ENCODE data around the gene PDGFRB. TPM values are rescaled to one million over a fixed set of nuclear protein-coding genes. Genes with fewer than 3 reads are reported as not detected.

PDGFRB gene
- total RNA-seq, 2 experiments from 2014 or later: 0.23 to 3.0 TPM

- H2AFZ ChIP-seq (ENCODE audit: low read length): 0 out of 2 replicates have a peak overlapping the region, but pooled peaks have one; percentile 6
- no TSS peak for BruUV-seq (replicated peaks)
- H3K4me2 ChIP-seq (ENCODE audit: low read length): peak overlapping the region; percentile 6; the same call in 1 of the 2 replicates
- H3K36me3 ChIP-seq (ENCODE audit: insufficient read depth, low read length): no peaks in the 10 kb centered on the region
- no peaks in the 10 kb centered on the region for H3K9me3 ChIP-seq (ENCODE audit: low read length)
- TF ChIP-seq EZH2phosphoT487 (IDR thresholded peaks at IDR 0.05; ENCODE audit: borderline replicate concordance, low read depth, low read length) (no peak), CTCF (conservative IDR thresholded peaks at IDR 0.05; ENCODE audit: low read length) (no peak)
- no peaks in the 10 kb centered on the region for H4K20me1 ChIP-seq (ENCODE audit: insufficient read depth, low read length)
- peak; percentile 38 for DNase-seq (ENCODE audit: low spot score)
- H3K4me1 ChIP-seq (ENCODE audit: insufficient read depth, low read length, poor library complexity, severe bottlenecking): peaks cover 14% of the 10 kb centered on the region
- H3K9me2 ChIP-seq (ENCODE audit: insufficient read depth, low read length): no peaks in the 10 kb centered on the region
- H3K79me2 ChIP-seq (ENCODE audit: insufficient read depth, low read depth, low read length): no peaks in the 10 kb centered on the region
- intact Hi-C loops (cut with micrococcal nuclease; ENCODE audit: unreplicated experiment): no loop called here
- ChIA-PET CTCF (ENCODE audit: unreplicated experiment) (interaction anchor here (0.6 kb wide), 1 partner anchor 686 kb away, joined by 3 read pairs; no protein-coding TSS in a partner anchor), POLR2A (interaction anchor here (0.7 to 0.9 kb wide), 2 partner anchors 34 to 253 kb away, joined by 3 to 4 read pairs; partner anchors contain the start of gene CD74)
- no peak overlapping the region for H3K27ac ChIP-seq (ENCODE audit: low read depth, low read length, poor library complexity, severe bottlenecking)
- no peak overlapping the region for H3K4me3 ChIP-seq (ENCODE audit: low read depth, low read length, poor library complexity, severe bottlenecking)
Measured at GRCh38 chr5:150159741-150160179, 4.1 kb upstream of the PDGFRB start.

GRCh38 chr5:150159031-150159430 is 3.4 kb upstream of the PDGFRB start:
- no peaks in the 10 kb centered on the region for H3K9me2 ChIP-seq (ENCODE audit: insufficient read depth, low read length)
- no peaks in the 10 kb centered on the region for H4K20me1 ChIP-seq (ENCODE audit: insufficient read depth, low read length)
- no peak overlapping the region for H2AFZ ChIP-seq (ENCODE audit: low read length)
- intact Hi-C loops (cut with micrococcal nuclease; ENCODE audit: unreplicated experiment): no loop called here
- POLR2A ChIA-PET: interaction anchor here (0.9 kb wide), 1 partner anchor 254 kb away, joined by 3 read pairs; the partner anchor contains the start of gene CD74
- no peak overlapping the region for H3K4me2 ChIP-seq (ENCODE audit: low read length)
- H3K36me3 ChIP-seq (ENCODE audit: insufficient read depth, low read length): no peaks in the 10 kb centered on the region
- H3K27ac ChIP-seq (ENCODE audit: low read depth, low read length, poor library complexity, severe bottlenecking): no peak overlapping the region
- TF ChIP-seq EZH2phosphoT487 (IDR thresholded peaks at IDR 0.05; ENCODE audit: borderline replicate concordance, low read depth, low read length) (no peak), CTCF (conservative IDR thresholded peaks at IDR 0.05; ENCODE audit: low read length) (no peak)
- CTCF ChIA-PET (ENCODE audit: unreplicated experiment): interaction anchor here (0.6 kb wide), 2 partner anchors 9 to 60 kb away, joined by 3 to 4 read pairs; no protein-coding TSS in a partner anchor
- no peak for DNase-seq (ENCODE audit: low spot score)
- no TSS peak for BruUV-seq (replicated peaks)
- H3K4me3 ChIP-seq (ENCODE audit: low read depth, low read length, poor library complexity, severe bottlenecking): no peak overlapping the region
- H3K4me1 ChIP-seq (ENCODE audit: insufficient read depth, low read length, poor library complexity, severe bottlenecking): peaks cover 18% of the 10 kb centered on the region
- H3K9me3 ChIP-seq (ENCODE audit: low read length): no peaks in the 10 kb centered on the region
- H3K79me2 ChIP-seq (ENCODE audit: insufficient read depth, low read depth, low read length): no peaks in the 10 kb centered on the region

GRCh38 chr5:150158170-150158949 is 2.7 kb upstream of the PDGFRB start:
- Histone ChIP-seq H3K36me3 (ENCODE audit: insufficient read depth, low read length) (no peaks in the 10 kb centered on the region), H3K27ac (ENCODE audit: low read depth, low read length, poor library complexity, severe bottlenecking) (no peak overlapping the region), H3K79me2 (ENCODE audit: insufficient read depth, low read depth, low read length) (no peaks in the 10 kb centered on the region), H3K9me3 (ENCODE audit: low read length) (no peaks in the 10 kb centered on the region), H3K9me2 (ENCODE audit: insufficient read depth, low read length) (no peaks in the 10 kb centered on the region), H3K4me1 (ENCODE audit: insufficient read depth, low read length, poor library complexity, severe bottlenecking) (peaks cover 18% of the 10 kb centered on the region), H4K20me1 (ENCODE audit: insufficient read depth, low read length) (no peaks in the 10 kb centered on the region), H2AFZ (ENCODE audit: low read length) (no peak overlapping the region), H3K4me3 (ENCODE audit: low read depth, low read length, poor library complexity, severe bottlenecking) (no peak overlapping the region), H3K4me2 (ENCODE audit: low read length) (no peak overlapping the region)
- no TSS peak for BruUV-seq (replicated peaks)
- CTCF ChIA-PET (ENCODE audit: unreplicated experiment): no interaction called here
- intact Hi-C loops (cut with micrococcal nuclease; ENCODE audit: unreplicated experiment): no loop called here
- no peak for DNase-seq (ENCODE audit: low spot score)
- POLR2A ChIA-PET: no interaction called here
- TF ChIP-seq EZH2phosphoT487 (IDR thresholded peaks at IDR 0.05; ENCODE audit: borderline replicate concordance, low read depth, low read length): no peak
- TF ChIP-seq CTCF (conservative IDR thresholded peaks at IDR 0.05; ENCODE audit: low read length): no peak
